ENCODE results near the gene MTHFR.
A peak's percentile ranks its signal among the peaks of the same experiment; 100 is the strongest.

The MTHFR gene

DNA sequence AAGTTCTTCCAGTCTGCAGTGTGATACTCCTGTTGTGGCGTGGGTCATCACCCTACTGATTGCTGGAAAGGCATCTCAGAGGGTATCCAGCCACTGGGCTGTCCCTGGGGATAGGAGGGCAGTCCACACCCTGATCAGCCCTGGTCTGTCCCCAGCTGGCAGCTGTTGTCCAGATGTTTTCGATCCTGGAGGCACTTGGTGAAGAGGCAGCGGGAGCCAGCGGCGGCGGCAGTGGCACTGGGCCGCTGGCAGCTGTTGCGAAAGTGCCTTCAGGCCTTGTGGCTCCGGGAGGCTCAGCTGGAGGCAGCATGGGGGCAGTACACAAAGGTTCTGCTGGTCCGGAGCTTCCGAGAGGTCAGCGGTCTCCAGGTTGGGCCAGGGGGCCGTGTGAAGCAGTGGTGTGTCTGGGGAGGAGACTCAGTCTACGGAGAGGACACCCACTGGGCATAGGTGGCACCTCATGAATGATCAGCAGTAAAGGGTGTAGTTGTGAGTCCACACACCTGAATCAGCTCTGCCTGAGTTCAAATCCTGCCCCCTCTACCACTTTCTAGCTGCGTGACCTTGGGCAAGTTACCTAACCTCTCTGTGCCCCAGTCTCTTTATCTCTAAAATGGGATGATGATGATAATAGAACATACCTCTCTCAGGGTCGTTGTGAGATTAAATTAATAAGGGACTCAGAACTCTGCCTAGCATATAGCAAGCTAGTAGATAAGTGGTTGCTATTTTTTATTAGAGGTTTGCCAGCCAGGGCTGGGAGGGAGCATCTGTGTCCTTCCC is 37.7 kb downstream of the MTHFR start:
- Mint-ChIP-seq H3K27ac (no peak overlapping the region), H3K4me3 (no peak overlapping the region), H3K4me1 (peaks cover 7% of the 10 kb centered on the region), H3K27me3 (peaks cover 22% of the 10 kb centered on the region), H3K9me3 (no peaks in the 10 kb centered on the region), H3K36me3 (no peaks in the 10 kb centered on the region)
- ATAC-seq = no peak

DNA sequence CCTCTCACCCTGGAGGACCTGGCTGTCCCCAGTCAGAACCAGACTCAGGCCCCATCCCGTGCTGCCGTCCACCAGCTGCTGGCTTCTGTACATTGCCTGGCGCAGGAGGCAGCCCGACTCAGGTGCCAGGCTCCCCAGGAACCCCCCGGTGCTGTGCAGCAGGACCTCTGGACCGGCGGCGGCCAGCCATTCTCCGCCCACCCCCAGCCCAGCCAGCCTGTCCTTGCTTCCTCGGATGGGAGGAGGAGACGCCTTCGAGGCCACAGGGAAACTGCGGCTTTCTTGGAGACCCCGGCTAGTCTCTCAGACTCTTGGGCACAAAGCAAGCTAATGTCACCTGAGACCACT is 39.4 kb downstream of the MTHFR start:
- no peak overlapping the region for H3K27ac Mint-ChIP-seq
- H3K4me3 Mint-ChIP-seq = no peak overlapping the region
- ATAC-seq = no peak
- no peaks in the 10 kb centered on the region for H3K9me3 Mint-ChIP-seq
- no peaks in the 10 kb centered on the region for H3K36me3 Mint-ChIP-seq
- peaks cover 39% of the 10 kb centered on the region for H3K27me3 Mint-ChIP-seq
- no peaks in the 10 kb centered on the region for H3K4me1 Mint-ChIP-seq

DNA sequence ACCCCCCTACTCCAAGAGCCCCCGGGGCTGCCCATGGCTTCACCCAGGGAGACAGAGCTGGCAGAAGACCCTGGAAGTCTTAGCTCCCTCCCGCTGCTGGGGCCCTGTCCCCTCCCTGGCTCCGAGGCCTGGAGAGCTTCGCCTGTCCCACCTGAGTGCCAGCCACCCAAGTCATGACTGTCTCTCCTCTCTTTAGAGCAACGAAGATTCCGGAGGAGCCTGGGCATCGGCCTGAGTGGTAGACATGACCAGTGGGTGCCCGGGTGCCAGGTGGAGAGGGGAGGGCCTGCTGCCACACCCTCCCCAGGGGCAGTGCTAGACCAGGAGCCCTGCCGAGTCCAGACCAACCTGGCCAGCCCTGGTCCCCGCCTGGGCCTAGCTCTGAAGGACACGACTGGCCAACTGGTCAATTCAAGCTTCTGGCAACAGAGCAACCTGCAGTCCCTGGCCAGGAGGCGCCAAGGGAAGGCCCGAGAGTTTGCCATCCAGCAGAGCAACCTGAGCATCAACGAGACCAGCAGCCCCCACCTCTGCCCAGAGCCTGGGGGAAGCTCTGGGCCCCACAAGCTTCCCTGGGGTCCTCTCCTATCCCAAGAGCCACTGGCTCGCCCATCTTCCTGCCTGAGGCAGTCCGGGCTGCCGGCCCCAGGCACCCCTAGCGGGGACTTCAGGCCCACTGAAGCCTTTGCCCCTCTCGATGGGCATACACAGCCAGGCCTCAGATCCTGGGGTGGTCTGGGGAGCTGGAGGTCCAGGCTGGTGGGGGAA is 39.9 kb downstream of the MTHFR start:
- H3K4me3 Mint-ChIP-seq = no peak overlapping the region
- no peak overlapping the region for H3K27ac Mint-ChIP-seq
- no peaks in the 10 kb centered on the region for H3K36me3 Mint-ChIP-seq
- no peaks in the 10 kb centered on the region for H3K9me3 Mint-ChIP-seq
- peaks cover 44% of the 10 kb centered on the region for H3K27me3 Mint-ChIP-seq
- H3K4me1 Mint-ChIP-seq = no peaks in the 10 kb centered on the region
- peak; percentile 41 for ATAC-seq

DNA sequence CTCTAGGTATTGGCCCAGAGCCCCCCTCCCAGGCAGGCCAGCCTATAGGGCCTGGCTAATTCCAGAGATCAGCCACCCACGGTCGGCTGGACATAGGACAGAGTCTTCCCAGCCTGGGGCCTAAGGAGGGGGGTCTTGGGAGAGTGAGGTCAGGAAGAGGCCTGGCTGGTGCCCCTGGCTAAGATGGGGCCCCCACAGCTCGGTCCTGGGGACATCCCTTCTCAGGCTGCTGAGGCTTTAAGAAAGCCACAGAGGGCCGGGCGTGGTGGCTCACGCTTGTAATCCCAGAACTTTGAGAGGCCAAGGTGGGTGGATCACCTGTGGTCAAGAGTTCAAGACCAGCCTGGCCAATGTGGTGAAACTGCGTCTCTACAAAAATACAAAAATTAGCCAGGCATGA is 41.2 kb downstream of the MTHFR start:
- Mint-ChIP-seq H3K4me3 (no peak overlapping the region), H3K9me3 (no peaks in the 10 kb centered on the region), H3K27me3 (peaks cover 55% of the 10 kb centered on the region), H3K4me1 (no peaks in the 10 kb centered on the region), H3K27ac (no peak overlapping the region), H3K36me3 (no peaks in the 10 kb centered on the region)
- ATAC-seq = no peak

DNA sequence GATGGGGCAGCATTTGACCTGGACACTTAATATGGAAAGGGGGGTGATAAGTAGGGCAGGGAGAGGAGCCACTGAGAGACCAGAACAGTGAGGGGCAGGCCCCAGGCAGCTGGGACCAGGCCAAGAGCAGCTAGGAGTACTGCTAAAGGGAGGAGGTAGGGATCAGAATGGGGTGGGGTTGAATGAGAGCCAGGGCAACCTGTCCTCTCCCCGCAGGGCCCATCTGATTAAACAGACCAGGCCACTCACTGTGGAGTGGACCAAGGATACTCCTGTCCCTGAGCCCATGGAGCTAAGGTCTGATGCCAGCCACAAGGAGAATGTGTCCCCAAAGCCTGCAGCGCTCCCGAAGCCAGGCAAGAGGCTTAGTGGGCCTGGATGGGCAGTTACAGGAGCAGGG is 41.6 kb downstream of the MTHFR start:
- H3K27me3 Mint-ChIP-seq = peaks cover 55% of the 10 kb centered on the region
- no peaks in the 10 kb centered on the region for H3K9me3 Mint-ChIP-seq
- no peak overlapping the region for H3K4me3 Mint-ChIP-seq
- H3K4me1 Mint-ChIP-seq = no peaks in the 10 kb centered on the region
- ATAC-seq = no peak
- no peak overlapping the region for H3K27ac Mint-ChIP-seq
- no peaks in the 10 kb centered on the region for H3K36me3 Mint-ChIP-seq

DNA sequence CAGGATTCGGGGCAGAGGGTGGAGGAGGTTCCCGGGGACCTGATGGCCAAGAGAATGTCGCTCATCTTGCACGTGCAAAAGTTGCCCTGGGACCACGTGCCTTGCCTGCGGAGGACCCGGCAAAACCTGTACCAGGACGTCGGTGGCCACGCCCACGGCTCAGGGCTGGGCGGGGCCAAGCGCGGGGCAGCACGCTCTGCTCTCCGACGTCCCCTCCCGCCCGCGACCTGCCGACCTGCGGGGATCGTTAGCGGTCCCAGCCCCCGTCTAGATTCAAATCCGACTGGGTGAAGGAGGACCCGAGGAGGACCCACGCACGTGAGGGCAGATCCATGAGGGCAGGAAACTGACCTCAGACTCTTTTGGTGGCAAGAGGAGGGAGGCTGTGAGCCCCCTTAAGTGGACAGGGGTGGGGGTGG is 43.8 kb downstream of the MTHFR start, which contains the start of gene C1orf167:
Gene C1orf167 (plus strand): TSS at position 206 of the 419 bp plus-strand sequence. CDS start 2,208 bp downstream, outside the sequence.
- no peak for ATAC-seq
- Mint-ChIP-seq H3K27ac (no peak within 1 kb of the TSS), H3K36me3 (no peaks in the 10 kb centered on the region), H3K4me1 (no peaks in the 10 kb centered on the region), H3K27me3 (peaks cover 69% of the 10 kb centered on the region), H3K9me3 (no peaks in the 10 kb centered on the region), H3K4me3 (no peak within 1 kb of the TSS)

DNA sequence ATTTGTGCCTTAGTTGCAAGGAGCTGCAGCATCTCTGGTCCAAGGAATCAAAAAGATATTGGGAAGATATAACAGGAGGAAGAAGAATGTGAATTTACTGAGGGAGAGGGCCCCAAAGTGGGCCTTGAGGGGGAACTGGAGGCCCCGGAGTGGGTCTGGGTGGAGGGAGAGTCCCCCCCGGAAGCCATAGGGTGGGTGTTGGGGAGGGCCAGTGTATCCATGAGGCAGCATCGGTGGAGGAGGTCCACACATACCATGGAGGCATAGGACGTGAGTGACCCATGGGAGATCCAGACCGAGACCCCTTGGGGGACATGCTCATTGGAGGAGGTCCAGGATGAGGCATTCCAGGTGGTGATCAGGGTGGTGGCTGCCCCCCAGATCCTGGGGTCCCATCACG is 44.5 kb downstream of the MTHFR start:
- Mint-ChIP-seq H3K9me3 (no peaks in the 10 kb centered on the region), H3K27me3 (peaks cover 76% of the 10 kb centered on the region), H3K27ac (no peak overlapping the region), H3K4me3 (no peak overlapping the region), H3K4me1 (no peaks in the 10 kb centered on the region), H3K36me3 (no peaks in the 10 kb centered on the region)
- no peak for ATAC-seq

DNA sequence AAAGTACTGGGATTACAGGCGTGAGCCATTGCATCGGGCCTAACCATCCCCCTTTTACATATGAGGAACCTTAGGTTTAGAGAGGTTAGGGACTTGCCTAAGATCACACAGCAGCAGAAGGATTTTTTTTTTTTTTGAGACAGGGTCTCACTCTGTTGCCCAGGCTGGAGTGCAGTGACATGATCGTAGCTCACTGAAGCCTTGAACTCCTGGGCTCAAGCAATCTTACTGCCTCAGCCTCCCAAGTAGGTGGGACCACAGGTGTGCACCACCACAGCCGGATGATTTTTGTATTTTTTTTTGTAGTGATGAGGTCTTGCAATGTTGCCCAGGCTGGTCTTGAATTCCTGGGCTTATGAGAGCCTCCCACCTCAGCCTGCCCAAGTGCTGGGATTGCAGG is 46.0 kb downstream of the MTHFR start:
- Mint-ChIP-seq H3K36me3 (no peaks in the 10 kb centered on the region), H3K4me3 (no peak overlapping the region), H3K4me1 (no peaks in the 10 kb centered on the region), H3K9me3 (no peaks in the 10 kb centered on the region), H3K27ac (no peak overlapping the region), H3K27me3 (peaks cover 75% of the 10 kb centered on the region)
- no peak for ATAC-seq

DNA sequence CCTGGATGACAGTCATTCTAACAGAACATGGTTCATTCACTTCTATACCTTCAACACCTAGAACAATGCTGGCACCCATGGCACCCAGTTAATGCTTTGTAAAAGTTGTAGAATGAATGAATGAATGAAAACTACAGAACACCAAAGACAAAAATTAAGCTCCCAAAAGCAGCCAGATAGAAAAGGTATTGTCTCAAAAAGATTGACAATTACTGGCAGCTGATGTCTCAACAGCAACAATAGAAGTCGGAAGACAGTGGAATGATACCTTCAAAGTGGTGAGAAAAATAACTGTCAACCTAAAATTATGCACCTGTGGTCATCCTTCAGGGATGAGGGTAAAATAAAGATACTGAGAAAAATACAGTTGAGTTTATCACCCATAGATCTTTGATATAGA is 48.7 kb downstream of the MTHFR start:
- no peak overlapping the region for H3K4me3 Mint-ChIP-seq
- H3K27ac Mint-ChIP-seq = no peak overlapping the region
- peaks cover 52% of the 10 kb centered on the region for H3K27me3 Mint-ChIP-seq
- H3K36me3 Mint-ChIP-seq = no peaks in the 10 kb centered on the region
- ATAC-seq = no peak
- H3K9me3 Mint-ChIP-seq = no peaks in the 10 kb centered on the region
- H3K4me1 Mint-ChIP-seq = no peaks in the 10 kb centered on the region

DNA sequence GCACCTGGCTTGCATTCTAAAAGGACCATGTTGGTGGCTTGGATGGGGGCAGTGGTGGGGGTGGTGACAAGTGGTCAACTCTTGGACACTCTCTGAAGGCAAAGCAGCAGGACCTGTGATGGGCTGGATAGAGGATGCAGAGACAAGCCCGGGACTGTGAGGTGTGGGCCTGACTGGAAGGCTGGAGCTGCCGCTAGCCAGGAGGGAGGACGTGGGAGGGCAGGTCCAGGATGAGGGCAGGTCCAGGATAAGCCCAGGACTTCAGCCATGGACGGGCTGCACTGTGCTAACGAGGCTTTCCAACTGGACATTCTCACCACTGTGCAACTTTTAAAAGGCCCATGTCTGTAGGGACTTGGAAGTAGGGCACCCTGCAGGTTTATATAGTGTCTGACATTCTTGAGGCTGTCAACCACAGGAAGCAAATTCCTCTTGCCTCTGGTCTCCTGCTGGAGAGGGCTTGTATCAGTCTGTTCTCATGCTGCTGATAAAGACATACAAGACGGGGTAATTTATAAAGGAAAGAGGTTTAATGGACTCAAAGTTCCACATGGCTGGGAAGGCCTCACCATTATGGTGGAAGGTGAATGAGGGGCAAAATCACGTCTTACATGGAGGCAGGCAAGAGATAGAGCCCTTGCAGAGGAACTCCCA is 52.1 kb downstream of the MTHFR start:
- H3K4me1 Mint-ChIP-seq = peaks cover 6% of the 10 kb centered on the region
- no peak overlapping the region for H3K27ac Mint-ChIP-seq
- H3K27me3 Mint-ChIP-seq = peaks cover 29% of the 10 kb centered on the region
- no peak for ATAC-seq
- H3K36me3 Mint-ChIP-seq = peaks cover 17% of the 10 kb centered on the region
- H3K4me3 Mint-ChIP-seq = no peak overlapping the region
- H3K9me3 Mint-ChIP-seq = no peaks in the 10 kb centered on the region

DNA sequence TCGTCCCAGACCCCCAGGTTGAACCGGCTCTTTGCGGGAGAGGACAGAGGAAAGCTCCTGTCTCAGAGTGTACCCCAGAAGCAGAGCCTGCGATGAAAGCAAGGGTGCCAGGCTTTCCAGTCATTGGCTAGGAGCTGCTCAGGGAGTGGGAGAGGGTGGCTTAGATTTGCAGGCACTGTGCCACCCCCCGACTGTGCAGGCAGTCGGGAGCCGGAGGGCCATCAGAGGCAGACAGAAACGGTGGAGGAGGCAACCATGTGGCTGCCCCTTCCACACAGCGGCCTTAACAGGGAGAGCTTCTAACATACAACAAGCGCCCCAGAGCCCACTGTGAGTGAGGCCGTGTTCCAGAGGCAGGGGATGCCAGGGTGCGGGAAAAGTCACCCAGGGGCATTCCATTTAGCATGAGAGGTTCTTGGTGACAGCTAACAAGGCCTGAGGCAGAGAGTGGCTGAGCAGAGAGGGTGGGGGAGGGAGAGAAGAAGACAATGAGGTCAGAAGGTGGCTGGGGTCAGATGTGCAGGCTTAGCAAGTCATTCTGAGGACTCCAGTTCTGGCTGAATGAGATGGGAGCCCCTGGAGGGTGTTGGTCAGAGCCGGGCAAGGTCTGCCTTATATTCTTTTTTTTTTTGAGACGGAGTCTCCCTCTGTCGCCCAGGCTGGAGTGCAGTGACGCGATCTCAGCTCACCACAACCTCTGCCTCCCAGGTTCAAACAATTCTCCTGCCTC is 53.2 kb downstream of the MTHFR start:
- no peak overlapping the region for H3K4me3 Mint-ChIP-seq
- peaks cover 18% of the 10 kb centered on the region for H3K36me3 Mint-ChIP-seq
- H3K27me3 Mint-ChIP-seq = peaks cover 21% of the 10 kb centered on the region
- ATAC-seq = no peak
- no peaks in the 10 kb centered on the region for H3K9me3 Mint-ChIP-seq
- H3K27ac Mint-ChIP-seq = no peak overlapping the region
- H3K4me1 Mint-ChIP-seq = peaks cover 6% of the 10 kb centered on the region

DNA sequence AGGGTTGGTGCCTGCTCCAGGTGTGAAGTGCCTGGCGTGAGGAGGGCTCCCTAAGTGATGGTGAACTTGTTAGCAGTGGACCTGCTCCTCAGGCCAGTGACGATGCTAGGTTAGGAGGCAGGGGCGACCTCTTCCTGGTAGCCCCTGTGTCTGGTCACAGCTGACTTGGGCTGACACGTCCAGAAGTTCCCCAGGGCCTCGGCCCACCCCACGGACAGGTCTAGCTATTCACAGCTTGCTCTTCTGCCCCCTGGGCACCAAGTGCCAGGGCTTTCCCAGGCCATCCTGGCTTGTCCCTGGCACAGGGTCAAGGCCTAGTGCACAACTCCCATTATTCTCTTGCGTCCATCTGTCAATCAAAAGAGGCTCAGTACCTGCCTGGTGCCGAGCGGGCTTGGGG is 54.7 kb downstream of the MTHFR start:
- Mint-ChIP-seq H3K36me3 (peaks cover 26% of the 10 kb centered on the region), H3K9me3 (no peaks in the 10 kb centered on the region), H3K4me1 (peaks cover 6% of the 10 kb centered on the region), H3K27ac (no peak overlapping the region), H3K4me3 (no peak overlapping the region), H3K27me3 (peaks cover 6% of the 10 kb centered on the region)
- ATAC-seq = no peak

DNA sequence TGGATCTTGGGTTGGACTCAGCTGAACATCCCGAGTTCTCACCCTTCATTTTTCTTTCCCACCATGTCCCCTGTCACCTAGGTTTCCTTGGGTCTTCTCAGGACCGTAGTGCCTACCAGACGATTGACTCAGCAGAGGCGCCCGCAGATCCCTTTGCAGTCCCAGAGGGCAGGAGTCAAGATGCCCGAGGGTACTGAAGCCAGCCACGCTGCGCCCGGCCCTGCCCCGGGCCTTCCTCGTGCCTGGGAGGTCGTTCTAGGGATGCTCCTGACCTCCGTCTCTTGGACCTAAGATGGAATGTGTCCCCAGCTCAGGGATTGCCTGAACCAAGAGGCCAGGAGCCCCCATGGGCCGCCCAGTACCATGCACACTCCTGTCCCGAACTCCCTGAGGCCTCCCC is 55.8 kb downstream of the MTHFR start:
- no peak for ATAC-seq
- Mint-ChIP-seq H3K36me3 (peaks cover 31% of the 10 kb centered on the region), H3K27ac (no peak overlapping the region), H3K9me3 (no peaks in the 10 kb centered on the region), H3K4me1 (peaks cover 6% of the 10 kb centered on the region), H3K27me3 (no peaks in the 10 kb centered on the region), H3K4me3 (no peak overlapping the region)

DNA sequence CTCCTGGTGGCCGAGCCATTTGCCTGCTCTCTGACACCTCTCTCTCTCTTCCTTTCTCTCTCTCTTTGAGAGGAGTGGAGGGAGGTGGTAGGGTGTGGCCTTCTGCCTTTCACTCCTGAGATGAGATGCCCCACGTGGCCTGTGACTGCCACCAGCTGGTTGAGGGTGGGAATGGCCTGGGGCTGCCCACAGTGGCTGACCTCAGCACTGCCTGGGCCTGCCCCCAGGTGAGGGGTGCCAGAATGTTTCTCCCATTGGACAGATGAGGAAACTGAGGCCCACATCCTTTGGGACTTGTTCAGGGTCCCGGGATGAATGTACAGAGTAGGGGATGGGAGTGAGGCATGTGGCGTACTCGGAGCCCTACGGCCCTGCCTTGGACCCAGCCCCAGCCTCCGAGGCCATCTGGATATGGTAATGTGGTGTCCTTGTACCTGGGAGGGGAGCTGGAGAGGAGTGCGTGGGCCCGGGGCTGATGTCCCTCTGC is 56.5 kb downstream of the MTHFR start:
- Mint-ChIP-seq H3K4me1 (peaks cover 6% of the 10 kb centered on the region), H3K9me3 (no peaks in the 10 kb centered on the region), H3K36me3 (peaks cover 31% of the 10 kb centered on the region), H3K4me3 (no peak overlapping the region), H3K27me3 (no peaks in the 10 kb centered on the region), H3K27ac (no peak overlapping the region)
- no peak for ATAC-seq
